Psoas muscle (tissue), 8 donors: ENCODE data around the gene SGF29. TPM values are rescaled to one million over a fixed set of nuclear protein-coding genes. Genes with fewer than 3 reads are reported as not detected.

Experiments used
- ATAC-seq, 4 donors: fragments of 200-7000 bp; cut with Tn5 transposase; one replicate each; pipeline ENCODE4 v1.9.1; 2020; ENCODE audit warnings: moderate library complexity in 3 of 4, mild to moderate bottlenecking in 2 of 4
- DNase-seq, 2 donors: peaks; one replicate each; pipeline ENCODE4 v3.0.0-alpha.2; 2020
- H3K27ac ChIP-seq: fragments of 200-600 bp; one replicate; pipeline ENCODE4 v1.8.0; 2022
- H3K27me3 ChIP-seq, 3 donors: fragments of 200-600 bp in 1 of 3; one replicate each; pipeline versions ENCODE4 v1.6.1 to v1.8.0; 2013 to 2022; ENCODE audit warnings: low read length in 2 of 3, mild to moderate bottlenecking in 2 of 3, moderate library complexity in 1 of 3; ENCODE audit not compliant: insufficient read depth in 3 of 3
- H3K36me3 ChIP-seq, 2 donors: fragments of 200-600 bp in 1 of 2; one replicate each; pipeline versions ENCODE4 v1.6.1 to v1.8.0; 2013 to 2022; ENCODE audit warnings: low read depth in 1 of 2, mild to moderate bottlenecking in 1 of 2, moderate library complexity in 1 of 2; ENCODE audit not compliant: insufficient read depth in 1 of 2
- H3K4me1 ChIP-seq: fragments of 200-600 bp; one replicate; pipeline ENCODE4 v1.8.0; 2022
- H3K4me3 ChIP-seq: fragments of 200-600 bp; one replicate; pipeline ENCODE4 v1.8.0; 2022; ENCODE audit warnings: mild to moderate bottlenecking
- H3K9me3 ChIP-seq: fragments of 200-600 bp; one replicate; pipeline ENCODE4 v1.8.0; 2022
- WGBS, 3 donors: extraction: QIAGEN DNeasy Blood & Tissue Kit; methylation state at CpG; one replicate each; pipeline versions ENCODE4 v1.1.6 to v1.1.7; 2013; 5-methylcytosine and 5-hydroxymethylcytosine counted together
- intact Hi-C, 2 donors: fragments of 100-400 bp; cut with DNase I; formaldehyde crosslinking; loops; one replicate each; pipeline versions ENCODE4 v1.11.0 to v1.14.2; 2022
- polyA plus RNA-seq, 3 donors: library from polyadenylated mRNA; stranded (reverse); fragments of 200-250 nt; gene quantifications; one replicate each; pipeline ENCODE4 v1.2.3, GENCODE V29; 2013
- total RNA-seq, 4 donors: library from RNA; stranded (reverse); fragmentation: NEBNext Ultra II Directional in 2 of 4; extraction: Animal tissue kit (Norgen Biotek cat#: 25700) in 2 of 4; gene quantifications; one replicate each; pipeline versions ENCODE4 v1.2.1 to v1.2.4, GENCODE V29; 2021 to 2023
- TF ChIP-seq, protein P1 (sequence below): fragments of 200-600 bp; IDR thresholded peaks from one replicate; pipeline ENCODE4 v1.8.0; 2022; ENCODE audit warnings: antibody characterized with exemption
- donor health status: healthy with polysubstance abuse.
- donor health status: DM: no; HTN: no; CAD: no; lungs with moderate emphysema.
- donor health status: Bipolar disorder and iron deficiency.
- donor health status: healthy.
- donor health status: DM: yes; HTN: yes; CAD: no.
- donor health status: DM: no; HTN: no; CAD: no.
- donor health status: DM: no; HTN: no; CAD: no.
- donor health status: DM: yes; HTN: yes; CAD: no.

Gene SGF29
- total and polyA plus RNA-seq, 7 donors, result 20.5 to 48.3 (median 28.0) TPM

GRCh38 chr16:28574925-28575324, 21.2 kb downstream of the SGF29 start:
- DNase-seq (no peak), ATAC-seq (no peak)
- WGBS, 3 donors, result 94 to 99% (median 96%) methylated on average over 2 of the region's 2 CpGs
- Histone ChIP-seq H3K27ac (no peak overlapping the region), H3K4me3 (no peak overlapping the region), H3K36me3 (peaks cover 2 to 21% of the 10 kb centered on the region in 2 donors), H3K4me1 (peaks cover 16% of the 10 kb centered on the region), H3K9me3 (no peaks in the 10 kb centered on the region), H3K27me3 (no peaks in the 10 kb centered on the region)
- intact Hi-C loops, result loop anchor here in 1 of 2 donors (5.0 kb wide), 1 partner anchor 32 kb away; no protein-coding TSS in a partner anchor
- TF ChIP-seq, protein P1, sequence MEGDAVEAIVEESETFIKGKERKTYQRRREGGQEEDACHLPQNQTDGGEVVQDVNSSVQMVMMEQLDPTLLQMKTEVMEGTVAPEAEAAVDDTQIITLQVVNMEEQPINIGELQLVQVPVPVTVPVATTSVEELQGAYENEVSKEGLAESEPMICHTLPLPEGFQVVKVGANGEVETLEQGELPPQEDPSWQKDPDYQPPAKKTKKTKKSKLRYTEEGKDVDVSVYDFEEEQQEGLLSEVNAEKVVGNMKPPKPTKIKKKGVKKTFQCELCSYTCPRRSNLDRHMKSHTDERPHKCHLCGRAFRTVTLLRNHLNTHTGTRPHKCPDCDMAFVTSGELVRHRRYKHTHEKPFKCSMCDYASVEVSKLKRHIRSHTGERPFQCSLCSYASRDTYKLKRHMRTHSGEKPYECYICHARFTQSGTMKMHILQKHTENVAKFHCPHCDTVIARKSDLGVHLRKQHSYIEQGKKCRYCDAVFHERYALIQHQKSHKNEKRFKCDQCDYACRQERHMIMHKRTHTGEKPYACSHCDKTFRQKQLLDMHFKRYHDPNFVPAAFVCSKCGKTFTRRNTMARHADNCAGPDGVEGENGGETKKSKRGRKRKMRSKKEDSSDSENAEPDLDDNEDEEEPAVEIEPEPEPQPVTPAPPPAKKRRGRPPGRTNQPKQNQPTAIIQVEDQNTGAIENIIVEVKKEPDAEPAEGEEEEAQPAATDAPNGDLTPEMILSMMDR, result no peak

DNA sequence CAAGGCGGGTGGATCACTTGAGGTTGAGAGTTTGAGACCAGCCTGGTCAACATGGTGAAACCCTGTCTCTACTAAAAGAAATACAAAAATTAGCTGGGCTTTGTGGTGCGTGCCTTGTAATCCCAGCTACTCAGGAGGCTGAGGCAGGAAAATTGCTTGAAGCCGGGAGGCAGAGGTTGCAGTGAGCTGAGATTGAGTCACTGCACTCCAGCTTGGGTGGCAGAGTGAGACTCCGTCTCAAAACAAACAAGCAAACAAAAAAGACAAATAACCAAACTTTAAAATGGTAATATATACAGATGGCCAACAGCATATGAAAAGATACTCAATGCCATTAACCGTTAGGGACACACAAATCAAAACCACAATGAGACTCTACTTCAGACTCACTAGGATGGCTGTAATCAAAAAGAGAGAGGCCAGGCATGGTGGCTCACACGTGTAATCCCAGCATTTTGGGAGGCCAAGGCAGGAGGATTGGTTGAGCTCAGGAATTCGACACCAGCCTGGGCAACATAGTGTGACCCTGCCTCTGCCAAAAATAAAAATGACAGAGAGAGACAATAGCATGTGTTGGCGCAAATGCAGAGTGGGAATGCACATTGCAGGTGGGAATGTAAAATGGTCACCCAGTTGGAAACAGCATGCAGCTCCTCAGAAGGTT, 21.9 kb downstream of the SGF29 start:
- intact Hi-C loops, result no loop called here
- TF ChIP-seq, protein P1, result no peak
- H3K4me1 ChIP-seq, result peaks cover 16% of the 10 kb centered on the region
- 86 to 92% (median 88%) methylated on average over 8 of the region's 8 CpGs for WGBS, 3 donors
- H3K36me3 ChIP-seq, result peaks cover 2 to 28% of the 10 kb centered on the region in 2 donors
- H3K27me3 ChIP-seq, result no peaks in the 10 kb centered on the region
- no peak for ATAC-seq
- H3K27ac ChIP-seq, result no peak overlapping the region
- no peaks in the 10 kb centered on the region for H3K9me3 ChIP-seq
- DNase-seq, result no peak
- no peak overlapping the region for H3K4me3 ChIP-seq

GRCh38 chr16:28580726-28581315, 27.1 kb downstream of the SGF29 start:
- WGBS, 3 donors, result 94 to 95% (median 95%) methylated on average over 15 of the region's 15 CpGs
- H3K36me3 ChIP-seq, result peaks cover 9 to 76% of the 10 kb centered on the region in 2 donors
- intact Hi-C loops, result no loop called here

DNA sequence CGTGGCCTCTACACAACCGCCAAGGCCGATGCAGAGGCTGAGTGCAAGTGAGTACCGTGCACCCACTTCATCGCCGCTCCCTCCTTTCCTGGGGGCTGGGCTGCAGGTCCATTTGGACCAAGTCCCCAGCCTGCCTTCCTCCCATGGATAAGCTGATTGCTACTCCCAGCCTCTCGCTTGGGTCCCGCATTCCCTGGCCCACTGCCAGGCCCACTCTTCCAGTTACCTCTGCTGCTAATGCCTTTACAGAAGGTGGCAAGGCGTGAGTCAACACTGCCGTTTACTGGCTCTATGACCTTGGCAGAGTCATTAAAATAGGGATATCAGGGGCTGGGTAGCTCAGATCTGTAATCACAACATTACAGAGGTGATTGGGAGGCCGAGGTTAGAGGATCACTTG, 32.0 kb downstream of the SGF29 start:
- DNase-seq, result no peak

More at GRCh38 chr16:28580726-28581315, 27.1 kb downstream of the SGF29 start:
- TF ChIP-seq, protein P1, result no peak
- no peaks in the 10 kb centered on the region for H3K27me3 ChIP-seq
- H3K4me1 ChIP-seq, result no peaks in the 10 kb centered on the region
- no peak overlapping the region for H3K27ac ChIP-seq
- ATAC-seq (no peak), DNase-seq (no peak)
- no peak overlapping the region for H3K4me3 ChIP-seq
- no peaks in the 10 kb centered on the region for H3K9me3 ChIP-seq

More for the DNA sequence above, 32.0 kb downstream of the SGF29 start:
- no peak for ATAC-seq
- Histone ChIP-seq H3K4me1 (no peaks in the 10 kb centered on the region), H3K4me3 (no peak overlapping the region), H3K27ac (no peak overlapping the region), H3K36me3 (peaks cover 9 to 96% of the 10 kb centered on the region in 2 donors), H3K9me3 (no peaks in the 10 kb centered on the region), H3K27me3 (no peaks in the 10 kb centered on the region)
- WGBS, 3 donors, result 82 to 91% (median 89%) methylated on average over 11 of the region's 11 CpGs
- intact Hi-C loops, result no loop called here
- TF ChIP-seq, protein P1, result no peak
